GM19455 (cell line): ENCODE results near the gene MIS18BP1.
A peak's percentile ranks its signal among the peaks of the same experiment; 100 is the strongest.
"Not testable (repeated sequence)": the region's sequence is repeated elsewhere in the genome, so short reads cannot be mapped to it uniquely, and the experiment has no call there.

Source experiments
- ATAC-seq: cut with Tn5 transposase; IDR thresholded peaks from one replicate; pipeline ENCODE4 v1.9.1; 2021; ENCODE audit not compliant: unreplicated experiment

MIS18BP1 gene

GRCh38 chr14:45253070-45253753 lies at the start of gene MIS18BP1:
MIS18BP1 (minus strand) TSS chr14:45253202; CDS start chr14:45247286, 5,916 bp downstream.
- ATAC-seq, result peak; percentile 86

GRCh38 chr14:45298423-45299117 lies 45.6 kb upstream of the MIS18BP1 start:
- ATAC-seq, result no peak

- not testable (repeated sequence) for ATAC-seq
These were observed 41.8 kb upstream of the MIS18BP1 start for GRCh38 chr14:45294796-45295195.

DNA sequence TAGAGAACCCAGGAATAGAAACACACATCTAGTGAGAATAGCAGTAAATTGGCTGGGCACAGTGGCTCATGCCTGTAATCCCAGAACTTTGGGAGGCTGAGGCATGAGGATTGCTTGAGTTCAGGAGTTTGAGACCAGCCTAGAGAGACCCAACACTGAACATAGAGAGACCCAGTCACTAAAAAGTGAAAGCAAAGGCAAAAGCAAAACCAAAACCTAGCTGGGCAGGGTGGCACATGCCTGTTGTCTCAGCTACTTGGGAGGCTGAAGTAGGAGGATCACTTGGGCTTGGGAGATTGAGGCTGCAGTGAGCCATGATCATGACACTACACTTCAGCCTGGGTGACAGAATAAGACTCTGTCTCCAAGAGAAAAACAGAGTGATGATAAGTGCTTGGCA lies 37.5 kb upstream of the MIS18BP1 start:
- ATAC-seq, result no peak

GRCh38 chr14:45287610-45288009 lies 34.6 kb upstream of the MIS18BP1 start:
- no peak for ATAC-seq

DNA sequence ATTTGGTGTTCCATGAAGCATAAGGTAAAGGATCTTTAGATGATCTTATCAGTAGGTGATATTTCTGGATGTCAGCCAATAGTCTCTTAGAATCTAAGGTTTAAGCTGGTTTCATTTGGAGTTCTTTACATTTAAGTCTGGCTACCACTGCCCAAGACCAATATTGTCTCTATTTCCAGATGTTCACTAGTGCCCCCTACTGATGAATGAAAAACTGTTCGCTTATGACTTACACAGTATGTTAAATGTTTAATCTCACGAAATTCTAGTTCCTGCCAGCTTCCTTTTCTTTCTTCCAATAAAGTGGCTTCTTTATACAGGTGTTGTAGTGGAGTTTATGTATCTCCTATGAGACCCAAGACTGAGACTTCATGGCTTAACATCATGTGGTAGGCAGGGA lies 31.8 kb upstream of the MIS18BP1 start:
- ATAC-seq, result no peak

DNA sequence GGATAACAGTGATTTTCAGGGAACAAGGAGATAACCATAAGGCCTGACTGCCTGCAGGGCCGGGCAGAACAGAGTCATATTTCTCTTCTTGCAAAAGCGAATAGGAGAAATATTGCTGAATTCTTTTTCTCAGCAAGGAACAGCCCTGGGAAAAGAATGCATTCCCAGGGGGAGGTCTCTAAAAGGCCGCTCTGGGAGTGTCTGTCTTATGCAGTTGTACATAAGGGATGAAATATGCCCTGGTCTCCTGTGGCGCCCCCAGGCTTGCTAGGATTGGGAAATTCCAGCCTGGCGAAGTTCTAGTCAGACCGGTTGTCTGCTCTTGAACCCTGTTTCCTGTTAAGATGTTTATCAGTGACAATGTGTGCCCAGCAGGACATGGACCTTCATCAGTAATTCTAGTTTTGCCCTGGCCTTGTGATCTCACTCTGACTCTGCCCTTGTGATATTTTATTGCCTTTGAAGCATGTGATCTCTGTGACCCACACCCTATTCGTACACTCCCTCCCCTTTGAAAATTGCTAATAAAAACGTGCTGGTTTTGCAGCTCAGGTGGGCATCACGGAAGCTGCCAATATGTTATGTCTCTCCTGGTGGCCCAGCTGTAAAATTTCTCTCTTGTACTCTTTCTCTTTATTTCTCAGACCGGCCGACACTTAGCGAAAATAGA lies 28.9 kb upstream of the MIS18BP1 start:
- ATAC-seq, result not testable (repeated sequence)

DNA sequence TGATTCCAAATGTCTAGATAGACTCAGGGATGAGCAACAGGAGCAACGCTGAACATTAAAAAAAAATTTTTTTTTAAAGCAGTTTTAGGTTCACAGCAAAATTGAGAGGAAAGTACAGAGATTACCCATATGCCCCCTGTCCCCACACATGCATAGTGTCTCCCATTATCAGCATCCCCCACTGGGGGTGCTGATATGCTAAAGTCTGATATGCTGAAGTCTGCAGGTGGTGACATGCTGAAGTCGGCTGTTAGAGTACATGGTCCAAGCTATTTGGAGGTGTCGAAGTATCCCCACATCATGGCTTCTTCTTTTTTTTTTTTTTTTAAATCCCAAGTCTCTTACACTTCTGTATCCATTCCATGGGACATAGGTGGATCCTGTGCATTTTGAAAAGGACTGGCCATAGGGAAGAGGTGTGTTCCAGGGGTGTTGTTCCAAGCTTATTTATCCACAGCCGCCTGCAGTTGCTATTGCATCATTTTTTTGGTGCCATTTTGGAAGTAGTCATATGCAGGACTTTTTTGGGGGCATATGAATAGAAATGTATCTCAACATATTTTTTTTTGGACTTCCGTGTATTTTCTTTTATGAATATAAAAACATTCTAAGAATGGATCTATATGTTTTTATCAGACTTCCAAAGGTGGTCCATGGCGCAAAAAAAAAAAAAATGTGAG lies 19.0 kb upstream of the MIS18BP1 start:
- no peak for ATAC-seq

GRCh38 chr14:45270031-45270430 lies 17.0 kb upstream of the MIS18BP1 start:
- ATAC-seq, result no peak

DNA sequence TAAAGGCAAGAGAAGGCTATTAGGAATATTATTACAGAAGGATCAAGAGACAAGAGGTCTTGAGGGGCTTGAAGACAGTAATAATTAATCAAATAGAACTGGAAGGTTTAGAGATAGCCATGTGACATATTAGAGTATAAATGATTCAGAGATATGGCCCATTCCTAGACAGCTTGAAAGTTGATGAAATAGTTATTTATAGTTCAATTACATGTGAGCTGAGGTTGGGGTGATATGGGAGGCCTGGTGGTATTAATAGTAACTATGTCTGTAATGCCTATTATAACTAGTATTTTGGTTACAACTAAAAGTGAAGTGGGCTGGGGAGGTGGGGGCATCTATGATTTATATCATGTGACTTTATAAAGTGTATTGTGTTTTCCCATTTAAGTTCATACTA lies 14.1 kb upstream of the MIS18BP1 start:
- no peak for ATAC-seq

- ATAC-seq, result no peak
These were observed 9.6 kb upstream of the MIS18BP1 start for GRCh38 chr14:45262637-45263036.

- no peak for ATAC-seq
These were observed 8.2 kb upstream of the MIS18BP1 start for GRCh38 chr14:45261209-45261608.

DNA sequence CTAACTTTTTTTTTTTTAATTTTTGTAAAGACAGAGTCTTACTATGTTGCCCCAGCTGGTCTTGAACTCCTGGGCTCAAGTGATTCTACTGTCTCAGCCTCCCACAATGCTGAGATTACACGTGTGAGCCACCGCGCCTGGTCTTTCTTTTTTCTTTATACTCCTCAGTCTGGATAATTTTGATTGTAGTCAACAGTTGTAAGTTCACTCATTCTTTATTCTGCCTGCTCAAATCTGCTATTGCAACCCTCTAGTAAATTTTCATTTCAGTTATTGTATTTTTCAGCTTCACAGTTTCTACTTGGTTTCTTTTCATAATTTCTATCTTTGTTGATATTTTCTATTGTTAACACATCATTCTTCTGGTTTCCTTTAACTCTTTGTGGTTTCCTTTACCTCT lies 5.8 kb upstream of the MIS18BP1 start:
- no peak for ATAC-seq

DNA sequence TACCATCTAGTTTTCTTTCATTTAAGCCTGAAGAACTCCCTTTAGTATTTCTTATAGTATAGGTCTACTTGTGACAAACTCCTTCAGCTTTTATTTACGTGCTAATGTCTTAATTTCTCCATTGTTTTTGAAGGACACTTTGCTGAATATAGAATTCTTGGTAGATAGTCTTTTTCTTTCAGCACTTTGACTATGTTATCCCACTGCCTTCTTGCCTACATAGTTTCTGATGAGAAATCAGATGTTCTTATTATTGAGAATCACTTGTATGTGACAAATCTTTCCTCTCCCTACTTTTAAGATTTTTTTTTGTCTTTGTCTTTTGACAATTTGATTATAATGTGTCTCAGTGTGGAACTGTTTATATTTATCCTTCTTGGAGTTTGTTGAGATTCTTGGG lies 5.1 kb upstream of the MIS18BP1 start:
- no peak for ATAC-seq

DNA sequence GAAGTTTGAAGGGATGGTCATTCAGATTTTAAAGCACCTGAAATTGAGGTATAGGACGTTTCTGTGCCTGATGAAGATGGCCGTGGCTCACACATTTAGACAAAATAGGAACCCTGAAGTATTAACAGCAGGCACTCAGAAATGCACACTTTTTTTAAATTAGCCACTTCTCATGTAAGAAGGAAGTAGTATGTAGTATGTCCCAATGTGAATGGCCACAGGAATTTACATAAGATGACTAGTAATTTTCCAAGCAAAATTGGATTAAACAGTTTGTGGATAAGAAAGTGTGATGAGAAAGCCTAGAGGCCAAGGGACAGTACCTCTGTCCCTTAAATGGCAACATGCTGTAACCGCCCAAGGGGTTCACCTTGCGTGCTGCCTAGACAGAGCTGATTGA lies 1.8 kb upstream of the MIS18BP1 start:
- ATAC-seq, result no peak

- no peak for ATAC-seq
These were observed 830 bp upstream of the MIS18BP1 start for GRCh38 chr14:45253754-45254310.

- ATAC-seq, result no peak
These were observed 484 bp downstream of the MIS18BP1 start for GRCh38 chr14:45252366-45253069.

- peak; percentile 58 for ATAC-seq
These were observed 1.1 kb downstream of the MIS18BP1 start for GRCh38 chr14:45251912-45252311.

- ATAC-seq, result peak; percentile 20
These were observed 3.0 kb downstream of the MIS18BP1 start for GRCh38 chr14:45249856-45250575.

DNA sequence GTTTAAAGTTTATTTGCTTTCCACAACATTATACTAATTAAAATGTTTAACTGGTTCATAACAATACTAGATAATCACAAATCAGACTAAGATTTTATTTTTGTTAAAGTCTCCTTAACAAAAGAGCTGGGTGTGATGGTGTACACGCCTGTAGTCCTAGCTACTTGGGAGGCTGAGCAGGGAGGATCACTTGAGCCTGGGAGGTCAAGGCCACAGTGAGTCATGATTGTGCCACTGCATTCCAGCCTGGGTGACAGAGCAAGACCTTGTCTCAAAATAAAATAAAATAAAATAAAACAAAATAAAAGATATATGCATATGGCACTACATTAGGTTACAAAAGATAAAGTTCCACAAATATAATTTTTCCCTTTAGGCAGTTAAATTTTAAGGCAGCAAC lies 5.6 kb downstream of the MIS18BP1 start:
- ATAC-seq, result no peak
